ENCODE results near the gene SYT1.

- TF ChIP-seq CTCF (IDR thresholded peaks at IDR 0.05) (no peak), ZFX (IDR thresholded peaks at IDR 0.05; ENCODE audit: borderline replicate concordance) (no peak)
These were observed 43.6 kb upstream of the SYT1 start for GRCh38 chr12:78820946-78821345.

Data from 22Rv1 (cell line).